Gastroesophageal sphincter (tissue), 4 donors: ENCODE results near the gene SHLD1. TPM values are rescaled to one million over a fixed set of nuclear protein-coding genes. Genes with fewer than 3 reads are reported as not detected.

ENCODE experiments used
- ATAC-seq: fragments of 150-250 bp; one replicate; pipeline ENCODE4 v1.9.1; 2016; ENCODE audit warnings: mild to moderate bottlenecking, moderate library complexity
- H3K27ac ChIP-seq, 4 donors: fragments of 200-600 bp; sonication (generic) in 3 of 4; 1 replicate in 3 of 4; 2 replicates in 1 of 4; pipeline ENCODE4 v1.5.1; 2016 to 2019
- H3K27me3 ChIP-seq: fragments of 200-600 bp; sonication (generic); one replicate; pipeline ENCODE4 v1.5.1; 2019
- H3K36me3 ChIP-seq, 2 donors: fragments of 200-600 bp; sonication (generic); one replicate each; pipeline ENCODE4 v1.5.1; 2019; ENCODE audit warnings: control low read depth in 1 of 2
- H3K4me1 ChIP-seq, 3 donors: fragments of 200-600 bp; sonication (generic); 1 replicate in 2 of 3; 2 replicates in 1 of 3; pipeline ENCODE4 v1.5.1; 2016 to 2019; ENCODE audit warnings: control low read depth in 2 of 3
- H3K4me3 ChIP-seq, 2 donors: fragments of 200-600 bp; sonication (generic); one replicate each; pipeline ENCODE4 v1.5.1; 2019; ENCODE audit warnings: mild to moderate bottlenecking in 1 of 2, moderate library complexity in 1 of 2
- H3K9me3 ChIP-seq, 3 donors: fragments of 200-600 bp; sonication (generic); one replicate each; pipeline ENCODE4 v1.5.1; 2017 to 2019; ENCODE audit warnings: control low read depth in 2 of 3
- CTCF ChIP-seq, 4 experiments: fragments of 200-600 bp in 2 of 4; fragments of 450-650 bp in 2 of 4; sonication (generic) in 1 of 4; IDR thresholded peaks; one replicate each; pipeline ENCODE4 v1.5.1; 2017 to 2019; ENCODE audit warnings: antibody characterized with exemption in 4 of 4, mild to moderate bottlenecking in 2 of 4, moderate library complexity in 2 of 4
- EP300 ChIP-seq: sonication (generic); formaldehyde crosslinking; IDR thresholded peaks from one replicate; pipeline ENCODE4 v1.6.1; 2017; ENCODE audit warnings: antibody characterized with exemption, mild to moderate bottlenecking
- POLR2A ChIP-seq, 2 donors: fragments of 450-650 bp; IDR thresholded peaks; one replicate each; pipeline ENCODE4 v1.6.1; 2017; ENCODE audit warnings: antibody characterized with exemption in 2 of 2, mild to moderate bottlenecking in 2 of 2, moderate library complexity in 1 of 2
- POLR2AphosphoS5 ChIP-seq: sonication (generic); formaldehyde crosslinking; IDR thresholded peaks from one replicate; pipeline ENCODE4 v1.6.1; 2017; ENCODE audit warnings: antibody characterized with exemption
- WGBS, 2 donors: methylation state at CpG; one replicate each; pipeline ENCODE4 v1.1.5; 2018; ENCODE audit warnings: low coverage in 1 of 2; 5-methylcytosine and 5-hydroxymethylcytosine counted together
- total RNA-seq, 4 donors: library from RNA; depleted of rRNA; stranded (reverse); fragments of >200 nt; gene quantifications; one replicate each; pipeline ENCODE4 v1.1.0, GENCODE V29; 2016

The SHLD1 gene
- total RNA-seq, 4 donors from 2014 or later: 0.93 to 3.3 (median 2.1) TPM

GRCh38 chr20:5884465-5885335 lies 134.5 kb downstream of the SHLD1 start:
- no peak for TF ChIP-seq POLR2AphosphoS5
- TF ChIP-seq EP300: no peak
- no peak for TF ChIP-seq CTCF (IDR thresholded peaks at IDR 0.05)
- TF ChIP-seq POLR2A (IDR thresholded peaks at IDR 0.05): no peak
- H3K4me1 ChIP-seq: no peaks in the 10 kb centered on the region
- H3K9me3 ChIP-seq: no peaks in the 10 kb centered on the region
- no peak for ATAC-seq
- 59 to 68% methylated on average over 2 to 4 of the region's 8 CpGs for WGBS, 2 donors
- H3K27me3 ChIP-seq: peaks cover 3% of the 10 kb centered on the region
- H3K4me3 ChIP-seq: no peak overlapping the region
- H3K36me3 ChIP-seq: no peaks in the 10 kb centered on the region
- no peak overlapping the region for H3K27ac ChIP-seq

GRCh38 chr20:5885866-5886265 lies 135.7 kb downstream of the SHLD1 start:
- no peak for ATAC-seq
- Histone ChIP-seq H3K9me3 (no peaks in the 10 kb centered on the region), H3K4me3 (no peak overlapping the region), H3K36me3 (no peaks in the 10 kb centered on the region), H3K4me1 (no peaks in the 10 kb centered on the region), H3K27ac (no peak overlapping the region), H3K27me3 (peaks cover 3% of the 10 kb centered on the region)
- WGBS, 2 donors: 50 to 88% methylated on average over 2 to 6 of the region's 6 CpGs
- no peak for TF ChIP-seq EP300
- no peak for TF ChIP-seq POLR2A (IDR thresholded peaks at IDR 0.05)
- no peak for TF ChIP-seq CTCF (IDR thresholded peaks at IDR 0.05)
- TF ChIP-seq POLR2AphosphoS5: no peak

GRCh38 chr20:5886788-5887187 lies 136.6 kb downstream of the SHLD1 start:
- H3K4me3 ChIP-seq: no peak overlapping the region
- no peak overlapping the region for H3K27ac ChIP-seq
- H3K27me3 ChIP-seq: no peaks in the 10 kb centered on the region
- TF ChIP-seq POLR2AphosphoS5 (no peak), EP300 (no peak), POLR2A (IDR thresholded peaks at IDR 0.05) (no peak)
- no peaks in the 10 kb centered on the region for H3K36me3 ChIP-seq
- WGBS, 2 donors: 67 to 74% methylated on average over 2 to 3 of the region's 4 CpGs
- no peaks in the 10 kb centered on the region for H3K4me1 ChIP-seq
- no peak for ATAC-seq
- H3K9me3 ChIP-seq: no peaks in the 10 kb centered on the region

- H3K9me3 ChIP-seq: no peaks in the 10 kb centered on the region
- H3K27ac ChIP-seq: no peak overlapping the region
- H3K36me3 ChIP-seq: no peaks in the 10 kb centered on the region
- no peaks in the 10 kb centered on the region for H3K4me1 ChIP-seq
- WGBS, 2 donors: 74% methylated on average over 2 of the region's 5 CpGs; no CpG with 5 or more reads in 1 of the 2 donors
- no peak overlapping the region for H3K4me3 ChIP-seq
- no peak for ATAC-seq
- H3K27me3 ChIP-seq: no peaks in the 10 kb centered on the region
- no peak for TF ChIP-seq EP300
- no peak for TF ChIP-seq CTCF (IDR thresholded peaks at IDR 0.05)
- no peak for TF ChIP-seq POLR2AphosphoS5
Measured at GRCh38 chr20:5887386-5887785, 137.2 kb downstream of the SHLD1 start.

- WGBS, 2 donors: 27 to 50% methylated on average over 1 of the region's 1 CpG
- no peak overlapping the region for H3K27ac ChIP-seq
Measured at GRCh38 chr20:5888041-5888440, 137.8 kb downstream of the SHLD1 start.

More at GRCh38 chr20:5888041-5888440, 137.8 kb downstream of the SHLD1 start:
- TF ChIP-seq POLR2A (IDR thresholded peaks at IDR 0.05) (no peak), CTCF (IDR thresholded peaks at IDR 0.05) (no peak), EP300 (no peak), POLR2AphosphoS5 (no peak)
- Histone ChIP-seq H3K4me1 (no peaks in the 10 kb centered on the region), H3K9me3 (no peaks in the 10 kb centered on the region), H3K27me3 (no peaks in the 10 kb centered on the region), H3K4me3 (no peak overlapping the region), H3K36me3 (no peaks in the 10 kb centered on the region)
- no peak for ATAC-seq
